Breast epithelium (tissue), 4 donors: Measurements from ENCODE around the gene PTGES. TPM values are rescaled to one million over a fixed set of nuclear protein-coding genes. Genes with fewer than 3 reads are reported as not detected.

Experiments used
- DNase-seq, 2 donors: peaks; one replicate each; pipeline ENCODE4 v3.0.0-alpha.2; 2019; ENCODE audit warnings: low spot score in 2 of 2
- H3K27ac ChIP-seq, 2 donors: fragments of 200-600 bp; sonication (generic) in 1 of 2; one replicate each; pipeline ENCODE4 v1.5.1; 2016 to 2019; ENCODE audit warnings: mild to moderate bottlenecking in 1 of 2
- H3K27me3 ChIP-seq, 2 donors: fragments of 200-600 bp; sonication (generic) in 1 of 2; one replicate each; pipeline versions ENCODE4 v1.5.1 to v1.6.0; 2017 to 2019; ENCODE audit warnings: control low read depth in 1 of 2, mild to moderate bottlenecking in 1 of 2
- H3K36me3 ChIP-seq: fragments of 200-600 bp; one replicate; pipeline ENCODE4 v1.5.1; 2019
- H3K4me1 ChIP-seq, 2 donors: fragments of 200-600 bp; sonication (generic); one replicate each; pipeline ENCODE4 v1.5.1; 2016 to 2019; ENCODE audit warnings: control low read depth in 1 of 2
- H3K4me3 ChIP-seq, 3 donors: fragments of 200-600 bp; sonication (generic); 1 replicate in 2 of 3; 2 replicates in 1 of 3; pipeline ENCODE4 v1.5.1; 2016 to 2019; ENCODE audit warnings: mild to moderate bottlenecking in 3 of 3, moderate library complexity in 2 of 3
- H3K9me3 ChIP-seq, 2 donors: fragments of 200-600 bp; sonication (generic) in 1 of 2; one replicate each; pipeline ENCODE4 v1.5.1; 2016 to 2019; ENCODE audit warnings: control low read depth in 1 of 2
- POLR2A ChIP-seq: fragments of 450-650 bp; IDR thresholded peaks from one replicate; pipeline ENCODE4 v1.6.1; 2016; ENCODE audit warnings: antibody characterized with exemption, mild to moderate bottlenecking, moderate library complexity
- POLR2AphosphoS5 ChIP-seq, 3 donors: sonication (generic); formaldehyde crosslinking; IDR thresholded peaks; one replicate each; pipeline ENCODE4 v1.6.1; 2017; ENCODE audit warnings: antibody characterized with exemption in 3 of 3
- intact Hi-C: fragments of 100-400 bp; cut with DNase I; formaldehyde crosslinking; loops from one replicate; pipeline ENCODE4 v1.15.1; 2023; ENCODE audit warnings: low total_unique reads
- total RNA-seq, 3 donors: library from RNA; depleted of rRNA; stranded (reverse); fragments of >200 nt; gene quantifications; one replicate each; pipeline ENCODE4 v1.1.0, GENCODE V29; 2016
- TF ChIP-seq, protein P1 (sequence below), 3 donors: fragments of 450-650 bp; IDR thresholded peaks; one replicate each; pipeline ENCODE4 v1.5.1; 2016 to 2017; ENCODE audit warnings: antibody characterized with exemption in 3 of 3, mild to moderate bottlenecking in 3 of 3, moderate library complexity in 3 of 3

PTGES gene
- total RNA-seq, 3 donors from 2014 or later: 21.8 to 36.7 (median 25.3) TPM

GRCh38 chr9:129736334-129736733, 16.5 kb downstream of the PTGES start:
- Histone ChIP-seq H3K36me3 (no peaks in the 10 kb centered on the region), H3K27ac (no peak overlapping the region), H3K27me3 (no peaks in the 10 kb centered on the region), H3K9me3 (no peaks in the 10 kb centered on the region), H3K4me3 (no peak overlapping the region), H3K4me1 (peaks cover 0 to 3% of the 10 kb centered on the region in 2 donors)
- TF ChIP-seq, protein P1, sequence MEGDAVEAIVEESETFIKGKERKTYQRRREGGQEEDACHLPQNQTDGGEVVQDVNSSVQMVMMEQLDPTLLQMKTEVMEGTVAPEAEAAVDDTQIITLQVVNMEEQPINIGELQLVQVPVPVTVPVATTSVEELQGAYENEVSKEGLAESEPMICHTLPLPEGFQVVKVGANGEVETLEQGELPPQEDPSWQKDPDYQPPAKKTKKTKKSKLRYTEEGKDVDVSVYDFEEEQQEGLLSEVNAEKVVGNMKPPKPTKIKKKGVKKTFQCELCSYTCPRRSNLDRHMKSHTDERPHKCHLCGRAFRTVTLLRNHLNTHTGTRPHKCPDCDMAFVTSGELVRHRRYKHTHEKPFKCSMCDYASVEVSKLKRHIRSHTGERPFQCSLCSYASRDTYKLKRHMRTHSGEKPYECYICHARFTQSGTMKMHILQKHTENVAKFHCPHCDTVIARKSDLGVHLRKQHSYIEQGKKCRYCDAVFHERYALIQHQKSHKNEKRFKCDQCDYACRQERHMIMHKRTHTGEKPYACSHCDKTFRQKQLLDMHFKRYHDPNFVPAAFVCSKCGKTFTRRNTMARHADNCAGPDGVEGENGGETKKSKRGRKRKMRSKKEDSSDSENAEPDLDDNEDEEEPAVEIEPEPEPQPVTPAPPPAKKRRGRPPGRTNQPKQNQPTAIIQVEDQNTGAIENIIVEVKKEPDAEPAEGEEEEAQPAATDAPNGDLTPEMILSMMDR (IDR thresholded peaks at IDR 0.05): no peak
- TF ChIP-seq POLR2AphosphoS5 (IDR thresholded peaks at IDR 0.05) (no peak), POLR2A (no peak)
- no peak for DNase-seq
- intact Hi-C loops: loop anchor here (5.0 kb wide), 1 partner anchor 46 kb away; no protein-coding TSS in a partner anchor

DNA sequence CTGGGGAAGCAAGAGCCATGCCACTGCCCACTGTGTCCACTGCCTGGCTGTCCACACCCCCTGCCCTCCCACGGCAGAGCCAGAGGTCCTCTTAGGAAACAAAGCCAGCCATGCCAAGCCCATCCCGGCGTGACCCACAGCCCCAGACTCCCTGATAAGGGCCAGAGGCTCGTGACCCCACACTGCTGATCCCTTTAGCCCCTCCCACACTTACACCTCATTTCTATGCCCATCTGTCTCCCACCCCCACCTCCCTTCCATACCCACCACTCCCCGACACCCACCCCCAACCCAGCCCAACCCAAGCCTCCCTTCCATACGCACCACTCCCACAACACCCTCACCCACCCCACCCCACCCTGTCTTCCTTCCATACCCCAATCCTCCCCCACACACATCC, 17.3 kb downstream of the PTGES start:
- H3K27me3 ChIP-seq: no peaks in the 10 kb centered on the region
- no peak overlapping the region for H3K4me3 ChIP-seq
- no peaks in the 10 kb centered on the region for H3K9me3 ChIP-seq
- no peak overlapping the region for H3K27ac ChIP-seq
- intact Hi-C loops: loop anchor here (5.0 kb wide), 1 partner anchor 47 kb away; no protein-coding TSS in a partner anchor
- TF ChIP-seq POLR2A (no peak), POLR2AphosphoS5 (IDR thresholded peaks at IDR 0.05) (no peak)
- TF ChIP-seq, protein P1 (IDR thresholded peaks at IDR 0.05): no peak
- no peaks in the 10 kb centered on the region for H3K36me3 ChIP-seq
- no peak for DNase-seq
- H3K4me1 ChIP-seq: peaks cover 0 to 3% of the 10 kb centered on the region in 2 donors

DNA sequence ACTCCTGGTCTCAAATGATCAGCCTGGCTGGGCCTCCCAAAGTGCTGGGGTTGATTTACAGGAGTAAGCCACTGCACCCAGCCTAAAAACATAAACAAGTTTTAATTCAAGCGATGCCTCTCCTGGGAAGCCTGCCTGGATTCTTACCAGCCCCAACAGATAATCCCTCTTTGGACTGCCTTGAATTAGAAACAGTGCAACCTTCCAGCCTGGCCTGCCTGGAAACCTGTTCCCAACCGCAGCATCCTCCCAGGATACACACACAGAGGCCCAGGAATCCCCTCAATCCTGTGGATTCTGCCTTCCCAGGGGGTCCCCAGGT, 19.2 kb downstream of the PTGES start:
- Histone ChIP-seq H3K36me3 (no peaks in the 10 kb centered on the region), H3K27me3 (no peaks in the 10 kb centered on the region), H3K27ac (no peak overlapping the region), H3K9me3 (no peaks in the 10 kb centered on the region), H3K4me1 (peaks cover 0 to 3% of the 10 kb centered on the region in 2 donors), H3K4me3 (no peak overlapping the region)
- DNase-seq: no peak
- intact Hi-C loops: no loop called here
- no peak for TF ChIP-seq POLR2A
- TF ChIP-seq, protein P1 (IDR thresholded peaks at IDR 0.05): no peak
- no peak for TF ChIP-seq POLR2AphosphoS5 (IDR thresholded peaks at IDR 0.05)

DNA sequence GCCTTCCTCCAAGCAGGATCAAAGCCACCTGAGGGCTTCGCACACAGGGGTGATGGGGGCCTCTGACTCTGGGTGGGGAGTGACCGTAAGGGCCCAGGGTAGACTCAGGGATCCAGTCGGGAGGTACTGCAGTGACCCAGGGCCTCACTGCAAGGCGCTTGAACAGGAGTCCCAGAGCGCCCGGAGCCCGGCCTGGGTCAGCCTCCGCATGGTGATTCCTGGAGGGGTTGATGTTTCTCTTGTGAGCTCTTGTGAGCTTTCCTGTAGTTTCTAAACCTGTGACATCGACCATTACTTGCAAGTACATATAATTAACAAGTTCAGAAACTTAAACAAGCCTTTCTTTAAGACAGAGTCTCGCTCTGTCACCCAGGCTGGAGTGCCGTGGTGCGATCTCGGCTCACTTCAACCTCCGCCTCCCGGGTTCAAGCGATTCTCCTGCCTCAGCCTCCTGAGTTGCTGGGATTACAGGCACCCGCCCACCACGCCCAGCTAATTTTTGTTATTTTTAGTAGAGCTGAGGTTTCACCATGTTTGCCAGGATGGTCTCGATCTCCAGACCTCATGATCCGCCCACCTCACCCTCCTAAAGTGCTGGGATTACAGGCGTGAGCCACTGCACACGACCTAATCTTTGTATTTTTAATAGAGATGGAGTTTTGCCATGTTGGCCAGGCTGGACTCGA, 19.8 kb downstream of the PTGES start:
- peaks cover 0 to 3% of the 10 kb centered on the region in 2 donors for H3K4me1 ChIP-seq
- H3K9me3 ChIP-seq: no peaks in the 10 kb centered on the region
- H3K27me3 ChIP-seq: no peaks in the 10 kb centered on the region
- no peak overlapping the region for H3K4me3 ChIP-seq
- H3K36me3 ChIP-seq: no peaks in the 10 kb centered on the region
- no peak for DNase-seq
- intact Hi-C loops: no loop called here
- H3K27ac ChIP-seq: no peak overlapping the region
- TF ChIP-seq POLR2A (no peak), POLR2AphosphoS5 (IDR thresholded peaks at IDR 0.05) (no peak)
- TF ChIP-seq, protein P1 (IDR thresholded peaks at IDR 0.05): no peak

DNA sequence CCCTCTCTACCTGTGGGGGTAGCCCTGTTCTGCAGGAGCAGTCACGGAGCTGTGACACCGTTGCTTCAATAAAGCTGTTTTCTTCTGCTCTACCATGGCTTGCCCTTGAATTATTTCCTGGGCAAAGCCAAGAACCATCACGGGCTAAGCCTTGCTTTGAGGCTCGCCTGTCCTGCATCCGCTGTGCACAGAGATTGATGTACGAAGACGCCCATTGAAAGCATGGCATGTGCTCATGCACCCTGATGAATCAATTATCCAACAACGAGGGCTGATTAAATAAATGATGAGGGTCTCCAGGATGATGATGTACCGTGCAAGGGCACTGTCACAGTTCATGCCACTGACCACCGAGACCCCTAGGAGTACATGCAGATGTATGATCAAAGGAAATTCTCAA, 20.7 kb downstream of the PTGES start:
- Histone ChIP-seq H3K27me3 (no peaks in the 10 kb centered on the region), H3K4me3 (no peak overlapping the region), H3K9me3 (no peaks in the 10 kb centered on the region), H3K36me3 (no peaks in the 10 kb centered on the region), H3K27ac (no peak overlapping the region), H3K4me1 (no peaks in the 10 kb centered on the region)
- intact Hi-C loops: no loop called here
- DNase-seq: no peak
- TF ChIP-seq POLR2A: no peak
- no peak for TF ChIP-seq POLR2AphosphoS5 (IDR thresholded peaks at IDR 0.05)
- TF ChIP-seq, protein P1 (IDR thresholded peaks at IDR 0.05): no peak
